ENCODE measurements around the gene CHERP. TPM values are rescaled to one million over a fixed set of nuclear protein-coding genes. Genes with fewer than 3 reads are reported as not detected.

Gene CHERP
- total and polyA plus RNA-seq, 2 experiments from 2014 or later: 31.6 to 41.2 TPM

DNA sequence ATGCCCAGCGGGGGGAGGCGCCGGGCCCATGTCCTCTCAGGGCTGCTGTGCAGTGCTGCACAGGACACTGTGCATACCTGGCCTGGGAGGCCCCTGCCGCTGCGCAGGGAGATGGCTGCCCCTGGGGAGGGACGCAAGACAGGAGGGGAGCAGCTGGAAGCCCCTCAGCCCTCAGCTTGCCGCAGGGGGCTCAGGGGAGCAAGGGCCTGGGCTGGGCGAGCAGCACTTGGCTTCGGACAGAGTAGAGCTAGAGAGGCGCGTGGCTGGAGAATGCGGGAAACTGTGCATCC is 10.9 kb downstream of the CHERP start (continued):
- TF ChIP-seq REST (IDR thresholded peaks at IDR 0.05; ENCODE audit: unreplicated experiment) (no peak), STAT1 (IDR thresholded peaks at IDR 0.05; ENCODE audit: unreplicated experiment) (no peak), POLR2AphosphoS5 (IDR thresholded peaks at IDR 0.05; ENCODE audit: low read depth) (no peak)

DNA sequence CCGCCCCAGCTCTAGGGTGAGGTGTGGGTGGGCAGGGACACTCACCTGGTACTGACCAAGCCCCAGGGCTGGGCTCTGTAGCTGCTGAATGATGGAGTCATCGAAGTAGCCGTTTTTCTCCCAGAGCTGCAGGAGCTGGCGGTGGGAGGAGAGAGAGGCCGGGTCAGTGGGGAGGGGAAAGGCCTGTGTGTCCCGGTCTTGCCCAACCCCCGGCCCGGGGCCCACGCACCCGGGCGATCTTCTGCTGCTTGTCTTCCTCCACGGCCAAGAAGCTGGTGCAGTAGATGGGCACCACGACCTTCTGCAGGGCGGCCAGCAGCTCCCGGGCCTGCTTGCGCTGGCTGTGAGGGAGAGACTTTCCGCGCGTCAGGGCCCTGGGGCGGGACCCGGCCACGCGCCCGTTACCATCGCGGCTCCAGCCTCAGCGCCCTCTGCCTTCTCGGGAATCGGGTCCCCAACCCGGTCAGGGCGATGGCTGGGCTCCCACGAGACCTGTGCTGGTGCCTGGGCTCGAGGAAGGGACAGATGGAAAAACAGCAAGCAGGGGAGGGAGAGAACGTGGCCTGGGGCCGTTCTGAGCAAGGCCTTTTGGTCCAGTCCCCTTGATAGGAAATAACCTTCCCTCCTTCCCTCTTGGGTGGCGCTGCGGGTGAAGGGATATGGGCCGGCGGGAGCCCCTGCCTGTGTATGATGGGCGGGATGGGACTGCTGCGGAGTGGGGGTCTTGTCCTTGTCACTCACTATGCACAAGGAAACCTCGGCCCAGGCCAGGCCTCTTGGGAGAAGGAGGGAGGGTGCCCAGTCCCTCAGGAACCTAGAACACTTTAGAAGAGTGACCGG is 11.5 kb downstream of the CHERP start:
- Histone ChIP-seq H3K4me3 (no peak overlapping the region), H2AFZ (no peak overlapping the region), H3K36me3 (ENCODE audit: insufficient read depth) (peaks cover 44% of the 10 kb centered on the region), H3K4me2 (no peak overlapping the region), H4K20me1 (replicated peaks; ENCODE audit: insufficient read depth) (peaks cover 24% of the 10 kb centered on the region), H3K9me2 (ENCODE audit: insufficient read depth) (no peaks in the 10 kb centered on the region), H3F3A (replicated peaks; ENCODE audit: low read depth) (no peaks in the 10 kb centered on the region), H3K27ac (ENCODE audit: low read depth) (no peak overlapping the region), H3K27me3 (ENCODE audit: insufficient read depth) (no peaks in the 10 kb centered on the region), H3K4me1 (ENCODE audit: insufficient read depth) (no peaks in the 10 kb centered on the region), H3K79me2 (replicated peaks; ENCODE audit: insufficient read depth) (0 out of 2 replicates have a peak, but pooled peaks cover under 1% of the 10 kb centered on the region)
- no peaks in the 10 kb centered on the region for H3K4me1 Mint-ChIP-seq
- H3K36me3 Mint-ChIP-seq (ENCODE audit: low read depth): peaks cover 81% of the 10 kb centered on the region
- no peak overlapping the region for H3K4me3 Mint-ChIP-seq
- no peak overlapping the region for H3K27ac Mint-ChIP-seq
- no peak for ATAC-seq
- no peaks in the 10 kb centered on the region for H3K9me3 Mint-ChIP-seq
- peaks cover 10% of the 10 kb centered on the region for H3K27me3 Mint-ChIP-seq (ENCODE audit: insufficient read depth, low read depth, poor library complexity)
- DNase-seq (ENCODE audit: low spot score): no peak
- no peak for TF ChIP-seq CTCF (conservative IDR thresholded peaks at IDR 0.05; ENCODE audit: low read depth in 2 of 2)
- no peak for TF ChIP-seq EZH2phosphoT487 (IDR thresholded peaks at IDR 0.05; ENCODE audit: unreplicated experiment)
- no peak for TF ChIP-seq ETS1 (IDR thresholded peaks at IDR 0.05)
- TF ChIP-seq, protein P1, sequence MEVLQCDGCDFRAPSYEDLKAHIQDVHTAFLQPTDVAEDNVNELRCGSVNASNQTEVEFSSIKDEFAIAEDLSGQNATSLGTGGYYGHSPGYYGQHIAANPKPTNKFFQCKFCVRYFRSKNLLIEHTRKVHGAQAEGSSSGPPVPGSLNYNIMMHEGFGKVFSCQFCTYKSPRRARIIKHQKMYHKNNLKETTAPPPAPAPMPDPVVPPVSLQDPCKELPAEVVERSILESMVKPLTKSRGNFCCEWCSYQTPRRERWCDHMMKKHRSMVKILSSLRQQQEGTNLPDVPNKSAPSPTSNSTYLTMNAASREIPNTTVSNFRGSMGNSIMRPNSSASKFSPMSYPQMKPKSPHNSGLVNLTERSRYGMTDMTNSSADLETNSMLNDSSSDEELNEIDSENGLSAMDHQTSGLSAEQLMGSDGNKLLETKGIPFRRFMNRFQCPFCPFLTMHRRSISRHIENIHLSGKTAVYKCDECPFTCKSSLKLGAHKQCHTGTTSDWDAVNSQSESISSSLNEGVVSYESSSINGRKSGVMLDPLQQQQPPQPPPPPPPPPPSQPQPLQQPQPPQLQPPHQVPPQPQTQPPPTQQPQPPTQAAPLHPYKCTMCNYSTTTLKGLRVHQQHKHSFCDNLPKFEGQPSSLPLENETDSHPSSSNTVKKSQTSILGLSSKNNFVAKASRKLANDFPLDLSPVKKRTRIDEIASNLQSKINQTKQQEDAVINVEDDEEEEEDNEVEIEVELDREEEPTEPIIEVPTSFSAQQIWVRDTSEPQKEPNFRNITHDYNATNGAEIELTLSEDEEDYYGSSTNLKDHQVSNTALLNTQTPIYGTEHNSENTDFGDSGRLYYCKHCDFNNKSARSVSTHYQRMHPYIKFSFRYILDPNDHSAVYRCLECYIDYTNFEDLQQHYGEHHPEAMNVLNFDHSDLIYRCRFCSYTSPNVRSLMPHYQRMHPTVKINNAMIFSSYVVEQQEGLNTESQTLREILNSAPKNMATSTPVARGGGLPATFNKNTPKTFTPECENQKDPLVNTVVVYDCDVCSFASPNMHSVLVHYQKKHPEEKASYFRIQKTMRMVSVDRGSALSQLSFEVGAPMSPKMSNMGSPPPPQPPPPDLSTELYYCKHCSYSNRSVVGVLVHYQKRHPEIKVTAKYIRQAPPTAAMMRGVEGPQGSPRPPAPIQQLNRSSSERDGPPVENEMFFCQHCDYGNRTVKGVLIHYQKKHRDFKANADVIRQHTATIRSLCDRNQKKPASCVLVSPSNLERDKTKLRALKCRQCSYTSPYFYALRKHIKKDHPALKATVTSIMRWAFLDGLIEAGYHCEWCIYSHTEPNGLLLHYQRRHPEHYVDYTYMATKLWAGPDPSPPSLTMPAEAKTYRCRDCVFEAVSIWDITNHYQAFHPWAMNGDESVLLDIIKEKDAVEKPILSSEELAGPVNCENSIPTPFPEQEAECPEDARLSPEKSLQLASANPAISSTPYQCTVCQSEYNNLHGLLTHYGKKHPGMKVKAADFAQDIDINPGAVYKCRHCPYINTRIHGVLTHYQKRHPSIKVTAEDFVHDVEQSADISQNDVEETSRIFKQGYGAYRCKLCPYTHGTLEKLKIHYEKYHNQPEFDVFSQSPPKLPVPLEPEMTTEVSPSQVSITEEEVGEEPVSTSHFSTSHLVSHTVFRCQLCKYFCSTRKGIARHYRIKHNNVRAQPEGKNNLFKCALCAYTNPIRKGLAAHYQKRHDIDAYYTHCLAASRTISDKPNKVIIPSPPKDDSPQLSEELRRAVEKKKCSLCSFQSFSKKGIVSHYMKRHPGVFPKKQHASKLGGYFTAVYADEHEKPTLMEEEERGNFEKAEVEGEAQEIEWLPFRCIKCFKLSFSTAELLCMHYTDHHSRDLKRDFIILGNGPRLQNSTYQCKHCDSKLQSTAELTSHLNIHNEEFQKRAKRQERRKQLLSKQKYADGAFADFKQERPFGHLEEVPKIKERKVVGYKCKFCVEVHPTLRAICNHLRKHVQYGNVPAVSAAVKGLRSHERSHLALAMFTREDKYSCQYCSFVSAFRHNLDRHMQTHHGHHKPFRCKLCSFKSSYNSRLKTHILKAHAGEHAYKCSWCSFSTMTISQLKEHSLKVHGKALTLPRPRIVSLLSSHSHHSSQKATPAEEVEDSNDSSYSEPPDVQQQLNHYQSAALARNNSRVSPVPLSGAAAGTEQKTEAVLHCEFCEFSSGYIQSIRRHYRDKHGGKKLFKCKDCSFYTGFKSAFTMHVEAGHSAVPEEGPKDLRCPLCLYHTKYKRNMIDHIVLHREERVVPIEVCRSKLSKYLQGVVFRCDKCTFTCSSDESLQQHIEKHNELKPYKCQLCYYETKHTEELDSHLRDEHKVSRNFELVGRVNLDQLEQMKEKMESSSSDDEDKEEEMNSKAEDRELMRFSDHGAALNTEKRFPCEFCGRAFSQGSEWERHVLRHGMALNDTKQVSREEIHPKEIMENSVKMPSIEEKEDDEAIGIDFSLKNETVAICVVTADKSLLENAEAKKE (CRISPR knock-in tag; IDR thresholded peaks at IDR 0.05): no peak
- no peak for TF ChIP-seq NANOG (IDR thresholded peaks at IDR 0.05; ENCODE audit: borderline replicate concordance)
- no peak for TF ChIP-seq JUNB (IDR thresholded peaks at IDR 0.05; ENCODE audit: unreplicated experiment)
- no peak for TF ChIP-seq EZH2 (IDR thresholded peaks at IDR 0.05; ENCODE audit: low read depth, unreplicated experiment)
- no peak for TF ChIP-seq STAT1 (IDR thresholded peaks at IDR 0.05; ENCODE audit: unreplicated experiment)
- TF ChIP-seq CREB1 (CRISPR knock-in tag; IDR thresholded peaks at IDR 0.05; ENCODE audit: low read depth): no peak
- no peak for TF ChIP-seq ZNF114 (CRISPR knock-in tag; IDR thresholded peaks at IDR 0.05)

Data from GM23338 (cell line).